Activated CD8-positive, alpha-beta memory T cell treated with anti-CD3 and anti-CD28 coated beads, Interleukin-2, amount 50 U/mL, for 1 hour (primary cell): Measurements from ENCODE around the gene TCL1A.
"Not testable (repeated sequence)": the region's sequence is repeated elsewhere in the genome, so short reads cannot be mapped to it uniquely, and the experiment has no call there.

Experiments used
- DNase-seq: peaks from one replicate; pipeline ENCODE4 v3.0.0-alpha.2; 2020; ENCODE audit errors: extremely low read depth

TCL1A gene

GRCh38 chr14:95713596-95714371 lies at the start of gene TCL1A:
TCL1A (minus strand) TSS chr14:95714125; CDS start chr14:95714066, 59 bp downstream.
- DNase-seq, result no peak

GRCh38 chr14:95763032-95763431 lies 49.1 kb upstream of the TCL1A start:
- not testable (repeated sequence) for DNase-seq

- no peak for DNase-seq
Observed at GRCh38 chr14:95761436-95761835, 47.5 kb upstream of the TCL1A start.

GRCh38 chr14:95760596-95760995 lies 46.7 kb upstream of the TCL1A start:
- no peak for DNase-seq

- no peak for DNase-seq
Observed at GRCh38 chr14:95759941-95760340, 46.0 kb upstream of the TCL1A start.

- DNase-seq, result no peak
Observed at GRCh38 chr14:95758331-95758730, 44.4 kb upstream of the TCL1A start.

- DNase-seq, result no peak
Observed at GRCh38 chr14:95756751-95757150, 42.8 kb upstream of the TCL1A start.

GRCh38 chr14:95756127-95756526 lies 42.2 kb upstream of the TCL1A start:
- no peak for DNase-seq

GRCh38 chr14:95741781-95742180 lies 27.9 kb upstream of the TCL1A start:
- no peak for DNase-seq

GRCh38 chr14:95741038-95741490 lies 27.1 kb upstream of the TCL1A start:
- DNase-seq, result no peak

- DNase-seq, result no peak
Observed at GRCh38 chr14:95739356-95739755, 25.4 kb upstream of the TCL1A start.

- DNase-seq, result no peak
Observed at GRCh38 chr14:95733212-95733611, 19.3 kb upstream of the TCL1A start.

- DNase-seq, result no peak
Observed at GRCh38 chr14:95730126-95730525, 16.2 kb upstream of the TCL1A start.

- DNase-seq, result not testable (repeated sequence)
Observed at GRCh38 chr14:95729402-95730028, 15.6 kb upstream of the TCL1A start.

GRCh38 chr14:95727056-95727700 lies 13.3 kb upstream of the TCL1A start:
- DNase-seq, result no peak

- DNase-seq, result no peak
Observed at GRCh38 chr14:95725685-95726336, 11.9 kb upstream of the TCL1A start.

GRCh38 chr14:95722525-95723190 lies 8.7 kb upstream of the TCL1A start:
- DNase-seq, result no peak

GRCh38 chr14:95712398-95712797 lies 1.5 kb downstream of the TCL1A start:
- DNase-seq, result no peak

GRCh38 chr14:95711476-95712176 lies 2.3 kb downstream of the TCL1A start:
- no peak for DNase-seq

- no peak for DNase-seq
Observed at GRCh38 chr14:95710106-95710505, 3.8 kb downstream of the TCL1A start.

- DNase-seq, result no peak
Observed at GRCh38 chr14:95707327-95707726, 6.6 kb downstream of the TCL1A start.
